Measurements from ENCODE around the gene RAB7A. TPM values are rescaled to one million over a fixed set of nuclear protein-coding genes. Genes with fewer than 3 reads are reported as not detected.

Gene RAB7A
- total and polyA plus RNA-seq, 2 of the 8 experiments (the other 6 are each of a cell fraction or from before 2014, with no cell fraction given), result 179 to 195 TPM

DNA sequence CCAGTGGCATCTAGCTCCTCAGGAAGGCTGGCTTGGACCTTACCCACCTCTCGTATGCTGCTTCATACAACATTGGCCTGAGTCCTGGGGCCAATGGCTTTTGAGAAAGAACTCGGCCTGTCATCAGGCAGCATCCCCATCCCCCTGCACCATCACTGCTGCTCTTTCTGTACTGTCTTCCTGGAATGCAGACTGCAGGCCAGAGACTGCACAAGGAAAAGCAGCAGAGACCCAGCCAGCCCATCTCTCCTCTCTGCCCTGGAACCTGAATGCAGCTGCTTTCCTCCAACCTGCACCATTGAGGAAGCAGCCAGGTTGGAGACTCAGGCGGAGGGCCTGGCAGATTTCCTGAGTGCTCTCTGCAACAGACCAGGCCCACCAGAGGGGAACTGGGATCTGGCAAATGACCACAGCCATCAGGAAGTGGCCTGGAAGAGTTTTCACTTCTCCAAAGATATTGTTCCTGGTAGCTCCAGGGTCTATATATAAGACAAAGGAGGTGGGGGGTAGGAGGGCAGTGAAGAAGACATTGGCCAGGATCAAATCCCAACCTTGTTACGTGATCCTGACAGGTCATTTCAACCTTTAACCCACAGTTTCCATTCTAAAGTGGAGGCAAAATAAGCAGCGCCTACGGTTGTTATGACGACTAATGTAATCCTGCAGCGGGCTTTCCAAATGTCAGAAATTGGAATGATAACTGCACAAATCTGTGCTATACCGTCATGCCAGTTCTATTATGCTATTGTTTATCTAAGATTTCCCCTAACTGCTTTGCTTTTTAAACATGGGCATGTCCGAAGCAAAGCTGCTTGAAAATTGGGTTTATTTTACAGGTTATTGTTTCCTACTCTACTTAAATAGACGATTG, 24.4 kb upstream of the RAB7A start:
- DNase-seq (ENCODE audit: low read depth in 1 of 2, low spot score in 2 of 2) (no peak), FAIRE-seq (no peak)
- Histone ChIP-seq H3K9me3 (ENCODE audit: insufficient read depth in 2 of 2, low read depth in 1 of 2, low read length in 1 of 2) (no peaks in the 10 kb centered on the region), H2BK12ac (ENCODE audit: low read depth, low read length) (no peak overlapping the region), H3K4ac (replicated peaks; ENCODE audit: insufficient read length, low read depth, low read length) (no peak overlapping the region), H2BK120ac (replicated peaks; ENCODE audit: low read depth, low read length) (no peak overlapping the region), H4K91ac (replicated peaks; ENCODE audit: insufficient read length, low read length) (no peak overlapping the region), H2BK20ac (ENCODE audit: low read length) (no peak overlapping the region), H3K79me2 (ENCODE audit: control insufficient read depth in 1 of 2, insufficient read depth in 2 of 2, low read length in 2 of 2) (no peaks in the 10 kb centered on the region), H2AFZ (ENCODE audit: low read length) (0 out of 2 replicates have a peak overlapping the region, but pooled peaks have one; percentile 34), H3K4me1 (replicated peaks in 1 of 4; ENCODE audit: control insufficient read depth in 3 of 4, insufficient read depth in 4 of 4, low read length in 3 of 4) (no peaks in the 10 kb centered on the region; a peak in 1 of 7 replicates), H4K5ac (ENCODE audit: insufficient read length, low read depth, low read length) (no peak overlapping the region), H3K27ac (ENCODE audit: low read depth, low read length) (no peak overlapping the region), H3K4me3 (ENCODE audit: extremely low read depth in 1 of 4, insufficient read depth in 2 of 4, low read depth in 3 of 4, low read length in 4 of 4) (no peak overlapping the region), H3K23ac (ENCODE audit: insufficient read length) (no peak overlapping the region), H4K20me1 (replicated peaks in 1 of 2; ENCODE audit: control insufficient read depth in 1 of 2, insufficient read depth in 2 of 2, low read length in 2 of 2) (no peaks in the 10 kb centered on the region), H3K9ac (replicated peaks in 1 of 4; ENCODE audit: extremely low read depth in 1 of 4, low read depth in 3 of 4, low read length in 3 of 4) (no peak overlapping the region), H2BK15ac (ENCODE audit: low read length) (no peak overlapping the region), H3K23me2 (ENCODE audit: low read depth, low read length) (peaks cover 2% of the 10 kb centered on the region; the same call in 1 of the 2 replicates), H3K56ac (replicated peaks; ENCODE audit: insufficient read length, low read depth, low read length) (no peak overlapping the region), H3K4me2 (ENCODE audit: insufficient read depth in 1 of 2, low read depth in 2 of 2, low read length in 2 of 2) (no peak overlapping the region), H3K27me3 (replicated peaks in 1 of 4; ENCODE audit: control insufficient read depth in 3 of 4, extremely low read depth in 1 of 4, insufficient read depth in 3 of 4, low read length in 3 of 4) (peaks cover 0 to 6% (median 3%) of the 10 kb centered on the region in 4 experiments; a peak in 2 of 7 replicates), H4K8ac (ENCODE audit: extremely low read depth, insufficient read depth, low read length) (no peak overlapping the region), H3K36me3 (ENCODE audit: control insufficient read depth in 2 of 4, insufficient read depth in 4 of 4, low read length in 3 of 4) (no peaks in the 10 kb centered on the region), H2BK5ac (ENCODE audit: low read depth, low read length) (no peak overlapping the region), H3K79me1 (ENCODE audit: low read depth, low read length) (no peaks in the 10 kb centered on the region), H3K18ac (ENCODE audit: extremely low read depth, low read length) (no peak overlapping the region), H3K14ac (ENCODE audit: insufficient read length) (no peak overlapping the region), H2AK5ac (ENCODE audit: low read depth, low read length) (no peak overlapping the region)
- POLR2A ChIA-PET (ENCODE audit: partially characterized antibody), result interaction anchor here (1.5 kb wide), 1 partner anchor 27 kb away, joined by 3 read pairs; no protein-coding TSS in a partner anchor
- WGBS, 2 experiments (ENCODE audit: extremely low coverage in 1 of 2, insufficient coverage in 1 of 2, insufficient read length in 1 of 2, insufficient replicate concordance in 2 of 2, low coverage in 1 of 2, low lambda C conversion rate in 2 of 2, missing lambda C conversion rate in 1 of 2), result 91% methylated on average over 11 of the region's 11 CpGs; no CpG with 5 or more reads in 1 of the 2 experiments
- TF ChIP-seq E2F6 (IDR thresholded peaks at IDR 0.05), result no peak
- CTCF ChIA-PET (ENCODE audit: partially characterized antibody), result interaction anchor here (0.6 to 1.4 kb wide), 4 partner anchors 9 to 78 kb away, joined by 3 to 4 read pairs (median 3); no protein-coding TSS in a partner anchor

All from H1 (cell line).